HG03442 (cell line): ENCODE data around the gene RAPGEF6.
A peak's percentile ranks its signal among the peaks of the same experiment; 100 is the strongest.
"Not testable (repeated sequence)": the region's sequence is repeated elsewhere in the genome, so short reads cannot be mapped to it uniquely, and the experiment has no call there.

Source experiments
- ATAC-seq: cut with Tn5 transposase; IDR thresholded peaks from one replicate; pipeline ENCODE4 v1.9.1; 2021; ENCODE audit warnings: mild to moderate bottlenecking, moderate library complexity; ENCODE audit not compliant: unreplicated experiment

RAPGEF6 gene

GRCh38 chr5:131644822-131645221, 9.8 kb upstream of the RAPGEF6 start:
- no peak for ATAC-seq

GRCh38 chr5:131644370-131644769, 9.3 kb upstream of the RAPGEF6 start:
- no peak for ATAC-seq

GRCh38 chr5:131641494-131641893, 6.5 kb upstream of the RAPGEF6 start:
- no peak for ATAC-seq

GRCh38 chr5:131640043-131640856, 5.2 kb upstream of the RAPGEF6 start:
- ATAC-seq: peak; percentile 63

- no peak for ATAC-seq
Observed at GRCh38 chr5:131639148-131639547, 4.1 kb upstream of the RAPGEF6 start.

- no peak for ATAC-seq
Observed at GRCh38 chr5:131637694-131638093, 2.7 kb upstream of the RAPGEF6 start.

GRCh38 chr5:131635684-131636572, 899 bp upstream of the RAPGEF6 start:
- ATAC-seq: no peak

GRCh38 chr5:131634666-131634995, 398 bp downstream of the RAPGEF6 start:
- ATAC-seq: peak; percentile 17

- ATAC-seq: no peak
Observed at GRCh38 chr5:131634238-131634637, 791 bp downstream of the RAPGEF6 start.

- ATAC-seq: no peak
Observed at GRCh38 chr5:131633830-131634229, 1.2 kb downstream of the RAPGEF6 start.

GRCh38 chr5:131630963-131631350, 4.1 kb downstream of the RAPGEF6 start:
- no peak for ATAC-seq

GRCh38 chr5:131630208-131630962, 4.6 kb downstream of the RAPGEF6 start:
- no peak for ATAC-seq

GRCh38 chr5:131628990-131629389, 6.0 kb downstream of the RAPGEF6 start:
- ATAC-seq: no peak

GRCh38 chr5:131627207-131627865, 7.7 kb downstream of the RAPGEF6 start:
- ATAC-seq: no peak

- no peak for ATAC-seq
Observed at GRCh38 chr5:131622633-131623032, 12.4 kb downstream of the RAPGEF6 start.

- not testable (repeated sequence) for ATAC-seq
Observed at GRCh38 chr5:131621164-131621563, 13.9 kb downstream of the RAPGEF6 start.

GRCh38 chr5:131619102-131619501, 15.9 kb downstream of the RAPGEF6 start:
- ATAC-seq: no peak

- no peak for ATAC-seq
Observed at GRCh38 chr5:131617140-131617822, 17.7 kb downstream of the RAPGEF6 start.

- no peak for ATAC-seq
Observed at GRCh38 chr5:131615957-131616356, 19.1 kb downstream of the RAPGEF6 start.

GRCh38 chr5:131613423-131613822, 21.6 kb downstream of the RAPGEF6 start:
- ATAC-seq: no peak
